GM12801 (cell line): Measurements from ENCODE around the gene KIF16B.

Source experiments
- TF ChIP-seq, protein P1 (sequence below): IDR thresholded peaks from one replicate; pipeline ENCODE4 v1.5.1; 2011; ENCODE audit warnings: control low read depth; ENCODE audit not compliant: insufficient read length; ENCODE audit errors: extremely low read depth

The KIF16B gene

DNA sequence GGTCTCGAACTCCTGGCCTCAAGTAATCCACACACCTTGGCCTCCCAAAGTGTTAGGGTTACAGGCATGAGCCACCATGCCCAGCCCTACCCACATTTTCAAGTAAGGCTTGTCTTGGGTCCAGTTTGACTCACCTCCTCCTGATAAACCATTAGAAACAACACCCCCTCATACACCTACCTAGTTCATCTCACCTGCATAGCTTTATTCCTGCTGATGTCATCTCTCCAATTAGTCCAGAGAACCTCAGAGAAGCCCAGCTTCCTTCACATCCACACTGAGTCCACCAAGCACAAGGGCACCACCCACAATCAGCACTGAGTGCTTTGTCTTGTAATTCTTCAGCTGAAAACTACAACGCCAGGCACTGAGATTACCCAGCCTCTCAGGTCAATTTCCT is 35.3 kb downstream of the KIF16B start:
- TF ChIP-seq, protein P1, sequence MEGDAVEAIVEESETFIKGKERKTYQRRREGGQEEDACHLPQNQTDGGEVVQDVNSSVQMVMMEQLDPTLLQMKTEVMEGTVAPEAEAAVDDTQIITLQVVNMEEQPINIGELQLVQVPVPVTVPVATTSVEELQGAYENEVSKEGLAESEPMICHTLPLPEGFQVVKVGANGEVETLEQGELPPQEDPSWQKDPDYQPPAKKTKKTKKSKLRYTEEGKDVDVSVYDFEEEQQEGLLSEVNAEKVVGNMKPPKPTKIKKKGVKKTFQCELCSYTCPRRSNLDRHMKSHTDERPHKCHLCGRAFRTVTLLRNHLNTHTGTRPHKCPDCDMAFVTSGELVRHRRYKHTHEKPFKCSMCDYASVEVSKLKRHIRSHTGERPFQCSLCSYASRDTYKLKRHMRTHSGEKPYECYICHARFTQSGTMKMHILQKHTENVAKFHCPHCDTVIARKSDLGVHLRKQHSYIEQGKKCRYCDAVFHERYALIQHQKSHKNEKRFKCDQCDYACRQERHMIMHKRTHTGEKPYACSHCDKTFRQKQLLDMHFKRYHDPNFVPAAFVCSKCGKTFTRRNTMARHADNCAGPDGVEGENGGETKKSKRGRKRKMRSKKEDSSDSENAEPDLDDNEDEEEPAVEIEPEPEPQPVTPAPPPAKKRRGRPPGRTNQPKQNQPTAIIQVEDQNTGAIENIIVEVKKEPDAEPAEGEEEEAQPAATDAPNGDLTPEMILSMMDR, result no peak

DNA sequence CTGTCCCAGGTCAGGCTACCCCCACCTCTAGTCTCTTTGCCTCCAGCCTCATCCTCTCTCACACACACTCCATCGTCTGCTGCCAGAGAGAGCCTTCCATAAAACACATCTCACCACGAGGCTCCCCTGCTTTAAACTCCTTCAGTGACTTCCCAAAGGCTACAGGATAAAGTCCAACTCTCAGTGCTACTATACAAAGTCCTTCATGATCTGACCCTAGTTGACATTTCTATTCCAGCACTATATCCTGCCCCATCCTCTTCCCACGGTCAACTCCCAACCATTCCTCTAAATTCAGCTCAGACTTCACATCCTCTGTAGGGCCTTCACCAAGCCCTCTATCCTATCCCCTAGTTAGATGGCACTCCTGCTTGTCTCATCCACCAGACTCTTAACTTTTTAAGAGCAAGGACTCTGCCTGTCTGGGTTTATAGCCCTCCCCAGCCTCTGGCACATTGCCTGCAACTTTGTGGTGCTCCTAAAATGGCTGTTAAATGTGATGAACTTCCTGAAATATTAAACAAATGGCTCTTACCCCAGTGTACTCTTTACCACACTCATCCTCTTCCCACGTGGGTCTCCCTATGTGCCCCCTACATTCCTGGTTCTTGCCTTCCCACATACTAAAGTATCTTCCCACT is 36.1 kb downstream of the KIF16B start:
- TF ChIP-seq, protein P1, result no peak

DNA sequence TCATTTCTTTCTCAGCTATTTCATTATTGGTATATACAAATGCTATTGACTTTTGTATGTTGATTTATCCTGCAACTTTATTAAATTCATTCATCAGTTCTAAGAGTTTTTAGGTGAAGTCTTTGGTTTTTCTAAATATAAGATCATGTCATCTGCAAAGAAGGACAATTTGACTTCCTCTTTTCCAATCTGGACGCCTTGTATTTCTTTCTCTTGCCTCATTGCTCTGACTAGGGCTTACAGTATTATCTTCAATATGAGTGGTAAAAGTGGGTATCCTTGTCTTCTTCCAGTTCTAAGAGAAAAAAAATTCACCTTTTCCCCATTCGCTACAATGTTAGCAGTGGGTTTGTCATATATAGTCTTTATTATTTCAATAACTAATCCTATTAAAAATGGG is 38.0 kb downstream of the KIF16B start:
- TF ChIP-seq, protein P1, result no peak

DNA sequence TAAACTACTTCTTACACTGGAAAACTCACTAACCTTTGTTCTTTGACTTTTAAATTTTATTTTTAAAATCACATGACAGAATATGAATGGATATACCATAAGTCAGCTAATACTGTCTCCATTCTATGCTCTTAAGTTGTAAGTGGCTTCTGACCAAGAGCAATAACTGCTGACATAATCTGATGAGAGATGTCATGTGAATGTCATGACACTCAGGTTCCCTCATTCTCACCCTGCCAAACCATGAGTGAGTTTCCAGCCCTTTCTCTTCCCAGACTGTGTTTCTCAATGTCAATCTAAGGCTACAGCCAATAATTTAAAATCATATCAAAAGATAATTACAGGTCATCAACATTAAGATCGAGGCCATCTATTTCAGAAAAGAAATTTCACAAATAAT is 39.7 kb downstream of the KIF16B start:
- TF ChIP-seq, protein P1, result no peak

DNA sequence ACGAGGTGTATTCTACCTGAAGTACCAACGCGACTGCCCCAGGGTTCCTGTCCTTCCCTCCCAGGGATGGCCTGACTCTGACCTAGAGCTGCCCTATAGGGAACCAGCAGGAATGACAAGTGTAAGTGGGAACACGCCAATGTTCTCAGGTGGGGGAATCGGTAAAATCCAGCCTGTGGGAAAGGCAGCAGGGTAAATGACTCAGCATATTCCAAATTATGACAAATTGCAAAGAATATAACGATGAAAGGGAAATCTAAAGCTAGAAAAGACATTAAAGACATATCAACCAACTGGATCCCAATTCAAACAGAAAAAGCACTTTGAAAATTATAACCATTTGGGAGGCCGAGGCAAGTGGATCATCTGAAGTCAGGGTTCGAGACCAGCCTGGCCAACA is 41.8 kb downstream of the KIF16B start:
- TF ChIP-seq, protein P1, result no peak

DNA sequence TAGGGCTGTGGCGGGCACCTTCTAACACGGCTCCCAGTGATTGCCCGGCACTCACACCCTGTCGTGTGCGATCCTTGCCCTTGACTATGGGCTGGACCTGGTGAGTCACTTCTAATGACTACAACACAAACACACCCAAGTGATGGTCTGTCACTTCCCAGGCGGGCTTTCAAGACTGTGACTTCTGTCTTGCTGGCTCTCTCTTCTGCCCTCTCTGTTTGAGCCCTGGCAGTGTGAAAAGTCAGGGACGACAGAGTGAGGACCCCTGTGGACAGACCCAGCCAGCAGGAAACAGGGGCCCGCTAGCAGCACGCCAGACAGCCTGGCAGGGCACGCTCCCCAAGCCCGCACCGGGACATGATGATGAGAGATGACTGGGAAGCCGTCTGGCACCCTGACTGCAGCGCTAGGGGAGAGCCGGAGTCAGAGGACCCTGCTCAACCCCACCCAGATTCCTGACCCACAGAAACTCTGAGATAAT is 43.0 kb downstream of the KIF16B start:
- TF ChIP-seq, protein P1, result no peak

DNA sequence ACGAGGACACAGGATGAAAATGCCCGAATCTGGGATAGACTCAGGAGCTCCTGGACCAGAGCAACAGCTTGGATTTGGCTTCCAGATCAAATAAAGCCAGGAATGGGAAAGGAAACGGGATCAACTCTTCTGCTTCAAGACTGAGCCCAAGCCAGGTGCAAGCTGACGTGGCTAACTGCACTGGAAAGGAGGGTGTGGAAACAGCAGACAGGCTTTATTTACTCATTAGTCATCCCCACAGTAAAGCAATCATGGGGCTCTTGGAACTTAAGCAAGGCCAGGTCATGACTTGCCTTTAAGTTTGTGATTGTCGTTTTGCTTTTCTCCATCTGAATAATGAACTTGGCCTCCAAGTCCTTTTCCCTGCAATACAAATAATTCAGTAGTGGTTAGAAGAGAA is 45.2 kb downstream of the KIF16B start:
- TF ChIP-seq, protein P1, result no peak

DNA sequence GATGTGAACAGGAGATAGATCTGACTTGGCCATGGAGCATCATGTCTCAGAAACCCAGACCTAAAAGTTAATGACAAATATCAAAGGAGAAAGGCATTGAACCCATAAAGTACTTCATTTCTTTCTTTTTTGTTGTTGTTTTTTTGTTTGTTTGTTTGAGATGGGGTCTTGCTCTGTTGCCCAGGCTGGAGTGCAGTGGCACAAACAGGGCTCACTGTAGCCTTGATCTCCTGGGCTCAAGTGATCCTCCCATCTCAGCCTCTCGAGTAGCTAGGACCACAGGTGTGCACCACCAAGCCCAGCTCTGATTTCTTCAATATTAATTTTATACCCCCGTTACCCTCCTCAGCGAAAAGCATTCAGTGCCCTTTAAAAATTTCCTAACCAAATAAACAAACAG is 45.8 kb downstream of the KIF16B start:
- TF ChIP-seq, protein P1, result no peak
